DMS114 treated with DMSO at 0.1 percent for 48 hours (cell line): ENCODE results near the gene MXI1.
A peak's percentile ranks its signal among the peaks of the same experiment; 100 is the strongest.

ENCODE experiments used
- DNase-seq: peaks from one replicate; lab custom pipeline; 2025; ENCODE audit not compliant: unreplicated experiment; lab: John Stamatoyannopoulos, UW

Gene MXI1

DNA sequence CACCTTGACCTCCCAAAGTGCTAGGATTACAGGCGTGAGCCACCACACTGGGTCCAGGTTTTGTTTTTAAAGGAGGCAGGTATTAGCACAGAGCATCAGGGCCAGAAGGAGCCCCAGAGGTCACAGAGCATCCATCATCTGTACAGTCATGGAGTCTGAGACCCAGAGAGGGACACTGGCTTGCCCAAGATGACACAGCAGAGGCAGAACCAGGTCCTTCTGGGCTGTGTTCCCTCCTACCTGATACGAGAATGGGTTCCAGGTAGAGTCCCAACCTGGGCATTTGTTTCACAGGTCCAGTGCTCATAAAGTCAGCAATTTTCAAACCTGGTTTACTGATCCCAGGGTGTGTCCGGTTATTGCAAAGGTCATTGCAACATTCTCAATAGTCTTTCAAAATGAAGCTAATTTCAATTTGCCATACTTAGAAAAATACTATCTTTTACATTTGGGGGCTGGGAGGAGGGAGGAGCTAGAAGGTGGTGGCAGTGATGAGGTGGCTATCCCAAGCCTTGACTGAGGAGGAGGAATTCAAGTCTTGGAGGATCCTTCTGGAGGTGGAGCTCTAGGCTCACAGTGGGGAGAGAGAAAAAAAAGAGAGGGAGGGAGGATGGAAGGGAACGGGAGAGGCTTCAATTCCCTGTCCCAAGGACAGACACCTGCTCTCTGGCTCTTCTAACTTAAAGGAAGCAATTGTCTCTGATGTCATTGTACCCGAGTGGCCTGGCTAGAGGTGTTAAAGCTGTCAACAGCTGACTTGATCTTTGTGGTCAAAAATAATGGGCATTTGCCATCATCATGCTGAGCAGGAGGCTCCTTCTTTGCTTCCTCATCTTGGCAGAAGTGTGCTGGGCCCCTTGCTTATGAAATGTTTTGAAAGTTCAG, 8.1 kb downstream of the MXI1 start:
- DNase-seq = no peak

DNA sequence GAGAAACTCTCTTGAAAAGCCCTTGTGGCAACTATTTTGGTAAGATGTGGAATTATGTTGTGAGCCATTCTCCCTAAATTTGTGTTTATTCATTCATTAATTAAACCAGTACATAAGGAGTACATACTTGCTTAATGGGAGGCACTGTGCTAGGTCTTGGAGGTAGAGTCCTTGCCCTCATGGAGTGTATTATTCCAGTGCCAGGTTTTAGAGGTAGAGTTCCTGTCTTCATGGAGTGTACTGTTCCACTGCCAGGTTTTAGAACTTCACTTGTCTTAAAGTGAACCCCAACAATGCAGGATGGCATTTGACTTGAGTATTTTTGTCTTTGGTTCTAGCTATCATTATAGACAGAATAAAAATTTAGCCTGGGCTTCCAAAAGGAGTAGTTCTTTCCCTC, 8.8 kb downstream of the MXI1 start:
- DNase-seq = no peak

DNA sequence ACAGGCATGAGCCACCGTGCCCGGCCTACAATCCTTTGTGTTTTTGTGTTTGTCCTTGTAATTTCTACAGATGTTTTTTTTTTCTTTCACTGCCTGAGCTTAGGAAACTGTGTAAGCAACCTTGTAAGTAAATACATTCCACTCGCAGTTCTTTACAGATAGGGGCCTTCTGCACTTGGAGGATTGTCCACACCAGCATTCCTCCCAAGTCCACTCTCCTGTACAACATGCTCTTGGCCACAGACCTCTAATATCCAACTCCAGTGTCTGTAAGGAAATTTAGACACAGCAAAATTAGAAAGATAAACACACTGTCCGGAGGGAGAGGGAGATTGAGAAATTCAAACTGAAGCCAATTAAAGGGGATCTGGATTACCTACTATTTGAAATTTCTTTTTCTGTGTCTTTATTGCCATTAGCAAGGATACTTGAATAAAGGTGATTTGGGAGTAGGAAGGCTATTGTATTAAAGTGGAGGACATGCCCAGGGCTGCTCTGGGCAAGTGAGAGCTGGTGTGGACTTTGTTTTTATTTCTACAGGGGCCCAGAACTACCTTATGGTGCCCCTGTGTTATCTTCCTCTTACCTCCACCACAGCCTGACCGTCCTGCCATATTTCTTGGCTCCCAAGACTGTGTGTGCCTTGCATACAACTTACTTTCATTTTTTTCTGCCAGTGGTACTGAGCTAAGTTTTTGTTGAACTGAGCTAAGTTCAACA, 9.7 kb downstream of the MXI1 start:
- no peak for DNase-seq

DNA sequence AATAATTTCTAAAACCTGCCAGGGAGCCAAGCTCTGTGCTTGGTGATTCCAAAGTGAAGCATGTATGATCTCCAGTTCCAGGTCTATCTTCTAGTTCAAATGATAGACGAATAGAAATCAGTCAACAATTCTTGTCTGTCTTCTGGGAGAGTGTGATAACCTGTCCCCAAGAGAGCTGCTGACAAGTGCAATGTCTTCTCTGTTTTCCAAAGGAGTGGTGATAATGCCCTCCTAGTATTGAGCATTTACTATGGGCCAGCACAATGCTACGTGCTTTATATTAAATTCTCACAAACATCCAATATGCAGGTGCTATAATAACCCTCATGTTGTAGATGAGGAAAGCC, 10.2 kb downstream of the MXI1 start:
- DNase-seq = no peak

DNA sequence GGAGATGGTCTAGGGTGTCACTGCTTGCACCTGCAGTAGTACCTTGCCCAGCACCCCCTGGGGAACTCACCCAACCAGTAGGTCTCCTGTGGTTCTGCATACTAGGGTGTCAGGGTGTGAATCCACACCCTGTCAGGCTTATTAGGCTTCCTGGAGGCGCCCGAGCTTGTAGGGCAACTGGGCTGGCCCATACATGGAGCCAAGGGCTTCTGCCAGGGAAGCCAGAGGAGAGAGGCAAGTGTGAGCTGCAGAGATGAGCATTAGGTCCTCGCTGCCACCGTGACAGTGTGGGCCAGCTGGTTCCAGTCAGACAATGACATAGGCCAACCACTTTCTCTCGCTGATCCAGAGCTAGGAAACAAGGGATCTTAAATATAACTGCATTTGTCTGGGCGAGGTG, 11.2 kb downstream of the MXI1 start:
- no peak for DNase-seq

DNA sequence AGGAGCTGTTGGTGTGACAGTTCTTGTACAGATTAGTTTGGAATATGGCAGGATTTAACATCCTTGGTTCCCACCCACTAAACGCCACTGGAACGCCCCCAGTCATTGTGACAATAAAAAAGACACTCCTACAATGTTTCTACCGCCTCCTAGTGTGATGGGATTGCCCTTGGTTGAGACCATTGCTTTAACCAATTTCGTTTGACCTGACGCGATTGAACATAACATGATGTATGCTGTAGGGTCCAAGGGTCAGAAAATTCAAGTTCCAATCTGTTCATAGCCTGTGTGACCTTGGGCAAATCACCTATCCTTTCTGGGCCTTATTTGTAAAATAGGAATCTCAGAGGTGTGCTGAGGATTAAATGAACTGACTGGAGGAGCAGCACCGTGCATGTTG, 12.5 kb downstream of the MXI1 start:
- no peak for DNase-seq

DNA sequence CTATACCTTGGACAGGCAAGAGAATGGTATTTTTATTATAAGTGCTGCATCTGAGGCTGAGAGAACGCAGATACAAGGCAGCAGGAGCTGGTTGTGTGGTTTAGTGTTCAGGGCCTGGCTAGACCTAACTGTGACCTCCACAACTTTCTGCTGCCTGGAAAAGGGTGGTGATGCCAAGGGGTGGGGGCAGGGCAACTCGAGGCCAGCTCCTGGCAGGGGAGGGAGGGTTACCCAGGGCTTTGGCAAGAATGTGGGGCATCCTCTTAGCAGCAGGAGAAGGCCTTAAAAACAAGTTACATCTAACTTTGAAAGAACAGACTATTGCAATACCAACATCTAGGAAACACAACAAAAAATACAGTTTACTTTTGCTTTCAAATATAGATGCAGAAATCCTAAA, 13.0 kb downstream of the MXI1 start:
- no peak for DNase-seq

DNA sequence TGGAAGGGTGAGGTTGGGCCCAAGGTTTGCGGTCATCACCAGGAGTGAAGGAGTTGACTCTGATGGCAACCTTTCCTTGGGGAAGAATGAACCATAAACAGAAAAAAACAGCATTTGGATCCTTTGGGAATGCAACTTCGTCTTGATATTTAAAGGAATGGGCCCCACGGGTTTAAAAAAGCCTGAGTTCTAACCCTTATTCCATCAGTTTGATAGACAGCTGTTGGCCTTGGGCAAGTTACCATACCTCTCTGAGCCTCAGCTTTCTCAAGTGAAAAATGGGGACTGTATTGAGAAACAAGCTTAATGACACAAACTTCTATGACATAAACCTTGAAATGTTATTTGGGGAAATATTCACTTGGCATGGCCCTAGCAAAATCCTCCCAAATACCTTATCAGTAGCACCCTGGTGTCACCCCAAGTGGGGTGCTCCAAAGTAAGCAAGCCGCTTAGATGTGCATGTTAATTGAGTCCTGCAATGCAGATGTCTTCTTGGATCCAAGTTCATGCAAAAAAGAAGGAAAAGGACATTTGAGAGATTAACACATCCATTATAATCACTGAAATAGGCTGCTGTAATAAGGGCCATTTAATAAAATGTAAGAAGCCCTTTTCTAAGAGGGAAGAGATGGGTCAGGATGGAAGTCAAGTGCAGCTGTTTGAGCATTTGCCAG, 13.8 kb downstream of the MXI1 start:
- DNase-seq = no peak

DNA sequence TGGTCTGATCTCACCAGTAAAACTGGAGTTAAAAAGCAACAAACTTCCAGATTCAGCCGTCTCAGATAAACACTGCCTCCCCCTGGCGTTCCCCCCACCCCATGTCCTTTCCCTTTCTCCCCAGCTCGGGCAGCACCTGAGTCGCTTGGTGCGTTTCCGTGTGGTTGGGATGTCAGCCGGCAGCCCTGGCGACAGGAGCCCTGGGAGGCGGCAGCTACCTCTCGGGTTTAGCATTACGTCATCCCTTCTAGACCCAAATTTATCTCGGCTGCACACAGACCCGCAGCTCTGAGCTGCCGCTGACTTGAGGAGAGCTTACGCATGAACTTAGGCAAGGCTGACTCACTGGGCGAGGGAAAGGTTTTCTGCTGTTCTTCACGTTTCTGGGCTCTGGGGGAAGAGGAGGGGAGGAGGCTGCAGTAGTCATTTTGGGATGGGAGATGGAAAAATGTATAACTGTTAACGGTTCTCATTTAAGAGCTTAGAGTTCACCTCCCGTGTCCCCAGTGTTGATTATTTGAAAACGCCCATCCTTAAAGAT, 14.4 kb downstream of the MXI1 start:
- no peak for DNase-seq

DNA sequence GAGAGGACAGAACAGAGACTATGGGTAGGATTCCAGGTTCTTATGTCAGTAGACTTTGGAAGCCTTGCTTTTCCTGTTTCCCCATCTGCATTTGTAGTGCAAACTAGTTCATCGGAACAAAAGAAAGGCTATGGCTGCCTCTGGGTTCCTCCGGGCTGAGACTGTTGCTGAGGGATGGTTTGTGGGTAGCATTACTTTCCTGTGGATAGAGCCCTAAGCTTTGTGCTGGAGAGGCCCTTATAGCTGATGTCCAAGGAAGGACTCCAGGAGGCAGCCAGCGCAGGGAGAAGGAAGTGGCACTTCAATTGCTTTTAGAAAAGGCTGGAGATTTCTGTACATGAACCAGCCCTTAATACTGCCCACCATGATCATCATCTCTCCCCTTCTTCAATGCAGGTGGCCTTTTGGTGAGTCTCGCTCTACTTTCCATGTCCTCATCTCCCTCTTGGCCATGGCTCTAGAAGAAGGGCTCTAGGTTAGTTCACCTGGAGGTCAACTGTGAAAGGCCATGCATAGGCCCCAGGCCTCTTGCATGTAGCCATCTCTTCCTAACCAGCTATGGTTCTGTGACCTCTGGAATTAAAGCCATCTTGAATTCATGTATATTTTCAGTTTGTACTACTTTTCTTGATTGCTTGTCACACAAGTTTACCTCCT, 15.4 kb downstream of the MXI1 start:
- DNase-seq = no peak

DNA sequence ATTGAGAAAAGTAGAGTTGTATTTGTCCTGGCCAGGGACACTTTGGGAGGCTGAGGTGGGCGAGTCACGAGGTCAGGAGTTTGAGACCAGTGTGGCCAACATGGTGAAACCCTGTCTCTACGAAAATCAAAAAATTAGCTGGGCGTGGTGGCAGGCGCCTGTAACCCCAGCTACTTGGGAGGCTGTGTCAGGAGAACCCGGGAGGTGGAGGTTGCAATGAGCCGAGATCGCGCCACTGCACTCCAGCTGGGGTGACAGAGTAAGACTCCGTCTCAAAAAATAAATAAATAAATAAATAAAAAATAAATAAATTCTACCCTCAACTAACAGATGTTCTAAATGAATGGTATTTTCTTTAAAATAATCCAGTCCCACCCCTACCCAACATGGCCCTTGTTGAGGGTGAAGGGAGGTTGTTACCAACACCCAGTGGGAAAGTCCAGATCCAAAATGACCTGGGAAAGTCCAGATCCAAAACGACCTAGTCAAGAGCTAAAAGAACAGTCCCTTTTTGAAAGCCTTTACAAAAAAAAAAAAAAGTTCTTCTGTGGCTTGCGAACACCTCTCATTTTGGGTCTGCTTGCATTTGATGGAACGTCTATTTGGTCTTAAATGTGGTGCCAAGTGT, 16.0 kb downstream of the MXI1 start:
- DNase-seq = no peak

DNA sequence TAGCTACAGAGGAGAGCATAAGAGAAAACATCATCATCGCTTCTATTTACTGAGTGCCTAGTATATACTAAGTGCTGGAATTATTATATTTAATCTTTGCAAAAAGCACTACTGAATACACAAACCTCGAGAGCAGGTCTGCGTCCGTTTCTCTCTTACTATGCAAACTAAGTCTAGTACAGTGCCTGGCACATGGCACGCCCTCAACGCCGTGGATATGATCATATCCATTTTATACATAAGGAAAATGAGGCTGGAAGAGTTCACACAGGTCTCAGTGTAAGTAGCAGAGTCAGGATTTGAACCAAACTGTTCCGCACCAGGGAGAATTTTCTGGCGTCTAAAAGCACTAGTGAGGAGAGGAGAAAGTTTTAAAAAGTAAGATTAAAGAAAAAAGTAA, 17.6 kb downstream of the MXI1 start:
- no peak for DNase-seq

DNA sequence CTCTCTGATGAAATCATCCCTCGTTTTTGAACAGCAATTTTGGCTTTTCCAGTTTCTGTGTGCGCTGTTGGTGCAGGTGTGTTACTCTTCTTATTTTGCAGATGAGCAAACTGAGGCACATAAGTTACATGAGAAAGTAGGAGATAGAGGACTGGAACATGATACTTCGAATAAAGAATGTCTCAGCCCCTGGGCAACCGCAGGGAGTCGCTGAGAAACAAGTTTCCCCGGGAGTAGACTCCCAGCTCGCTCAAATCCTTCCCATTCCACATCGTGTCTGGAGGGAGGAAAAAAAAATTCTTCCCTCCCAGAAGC, 18.0 kb downstream of the MXI1 start:
- DNase-seq = no peak

DNA sequence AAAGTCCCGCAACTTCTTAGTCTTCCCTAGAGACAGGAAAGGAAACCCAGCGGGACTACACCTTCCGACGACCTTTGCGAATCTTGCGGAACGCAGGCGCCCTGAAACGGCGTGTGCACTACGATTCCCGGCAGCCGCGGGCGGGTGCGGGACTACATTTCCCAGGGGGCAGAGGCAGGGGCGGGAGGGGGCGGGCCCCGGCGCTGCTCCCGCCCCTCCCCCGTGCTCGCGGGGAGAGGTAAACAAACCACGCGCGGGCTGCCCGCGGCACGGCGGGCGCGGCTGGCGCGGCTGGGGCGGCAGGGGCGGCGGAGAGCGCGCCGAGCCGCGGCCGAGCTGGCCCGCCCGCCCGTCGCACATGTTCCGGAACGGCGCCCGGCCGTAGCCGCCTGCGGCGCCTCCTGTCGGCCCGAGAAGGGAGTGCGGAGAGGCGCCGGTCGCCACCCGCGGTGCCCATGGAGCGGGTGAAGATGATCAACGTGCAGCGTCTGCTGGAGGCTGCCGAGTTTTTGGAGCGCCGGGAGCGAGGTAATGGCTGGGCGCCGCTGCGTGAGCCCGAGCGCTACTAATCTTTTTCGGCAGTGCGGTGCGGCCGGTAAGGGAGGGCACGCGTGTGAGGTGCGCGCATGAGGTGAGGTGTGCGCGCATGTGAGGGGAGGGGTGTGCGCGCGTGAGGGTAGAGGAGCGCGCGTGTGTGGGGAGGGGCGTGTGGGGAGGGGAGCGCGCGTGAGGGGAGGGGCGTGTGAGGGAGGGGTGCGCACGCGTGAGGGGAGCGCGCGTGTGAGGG, 18.5 kb downstream of the MXI1 start:
- DNase-seq = peak; percentile 93

DNA sequence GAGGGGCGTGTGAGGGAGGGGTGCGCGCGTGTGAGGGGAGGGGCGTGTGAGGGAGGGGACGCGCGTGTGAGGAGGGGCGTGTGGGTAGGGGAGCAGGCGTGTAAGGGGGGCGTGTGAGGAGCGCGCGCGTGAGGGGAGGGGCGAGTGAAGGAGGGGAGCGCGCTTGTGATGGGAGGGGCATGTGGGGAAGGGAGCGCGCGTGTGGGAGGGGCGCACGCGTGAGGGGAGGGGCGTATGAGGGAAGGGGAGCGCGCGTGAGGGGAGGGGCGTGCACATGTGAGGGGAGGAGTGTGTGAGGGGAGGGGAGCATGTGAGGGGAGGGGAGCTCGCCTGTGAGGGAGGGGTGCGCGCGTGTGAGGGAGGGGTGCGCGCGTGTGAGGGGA, 19.1 kb downstream of the MXI1 start:
- peak; percentile 78 for DNase-seq

DNA sequence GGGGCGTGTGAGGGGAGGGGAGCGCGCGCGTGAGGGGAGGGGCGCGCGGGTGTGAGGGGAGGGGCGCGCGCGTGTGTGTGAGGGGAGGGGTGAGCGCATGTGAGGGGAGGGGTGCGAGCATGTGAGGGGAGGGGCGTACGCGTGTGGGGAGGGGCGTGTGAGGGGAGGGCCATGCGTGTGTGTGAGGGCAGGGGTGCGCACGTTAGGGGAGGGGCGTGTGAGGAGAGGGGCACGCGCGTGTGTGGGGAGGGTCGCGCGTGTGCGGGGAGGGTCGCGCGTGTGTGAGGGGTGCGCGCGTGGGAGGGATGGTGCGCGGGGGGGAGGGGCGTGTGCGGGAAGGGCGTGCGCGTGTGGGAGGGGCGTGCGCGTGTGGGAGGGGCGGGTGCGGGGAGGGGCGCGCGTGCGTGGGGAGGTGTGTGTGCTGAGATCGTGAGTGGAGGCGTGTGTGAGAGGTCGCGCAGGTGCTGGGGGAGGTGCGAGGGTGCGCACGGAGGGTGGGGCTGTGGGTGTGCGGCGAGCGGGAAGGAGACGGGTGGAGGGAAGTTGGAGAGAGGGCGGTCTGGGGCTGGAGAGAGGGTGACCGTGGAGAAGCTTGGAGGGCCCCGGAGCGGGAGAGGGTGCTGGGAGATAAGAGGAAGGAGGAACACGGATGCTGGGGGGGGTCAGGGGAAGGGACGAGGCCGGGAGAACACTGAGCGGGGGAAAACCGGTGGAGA, 19.7 kb downstream of the MXI1 start:
- peak; percentile 73 for DNase-seq

DNA sequence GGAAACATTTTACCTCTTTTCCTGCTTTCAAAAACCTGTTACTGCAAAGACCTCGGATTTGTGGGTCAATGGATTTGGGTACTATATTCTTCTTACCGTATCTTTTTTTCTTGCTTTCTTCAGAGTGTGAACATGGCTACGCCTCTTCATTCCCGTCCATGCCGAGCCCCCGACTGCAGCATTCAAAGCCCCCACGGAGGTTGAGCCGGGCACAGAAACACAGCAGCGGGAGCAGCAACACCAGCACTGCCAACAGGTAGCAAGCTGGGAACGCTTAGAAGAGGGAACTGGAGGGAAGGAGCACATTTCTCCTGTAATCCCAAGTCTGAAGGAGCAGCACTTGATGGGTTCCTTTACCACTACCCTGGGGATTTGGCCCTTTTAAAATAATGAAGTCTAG, 20.7 kb downstream of the MXI1 start:
- no peak for DNase-seq

DNA sequence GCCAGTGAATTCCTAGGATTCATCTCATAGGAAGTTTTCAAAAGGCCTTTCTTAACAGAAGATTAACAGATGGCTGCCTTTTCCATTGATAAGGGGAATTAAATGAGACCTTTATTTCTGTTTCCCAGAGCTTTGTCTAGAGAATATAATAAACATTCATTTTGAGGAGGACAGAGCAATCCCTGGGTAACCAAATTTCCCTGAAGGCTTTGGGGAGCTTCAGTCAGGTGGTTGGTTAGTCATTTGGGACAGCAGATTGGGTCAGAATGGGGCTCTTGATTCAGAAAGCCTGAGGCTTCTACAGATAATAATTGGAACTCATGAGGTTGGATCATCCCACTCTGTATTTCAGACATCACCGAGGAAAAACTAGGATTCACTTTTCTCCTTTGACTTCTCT, 21.8 kb downstream of the MXI1 start:
- no peak for DNase-seq

DNA sequence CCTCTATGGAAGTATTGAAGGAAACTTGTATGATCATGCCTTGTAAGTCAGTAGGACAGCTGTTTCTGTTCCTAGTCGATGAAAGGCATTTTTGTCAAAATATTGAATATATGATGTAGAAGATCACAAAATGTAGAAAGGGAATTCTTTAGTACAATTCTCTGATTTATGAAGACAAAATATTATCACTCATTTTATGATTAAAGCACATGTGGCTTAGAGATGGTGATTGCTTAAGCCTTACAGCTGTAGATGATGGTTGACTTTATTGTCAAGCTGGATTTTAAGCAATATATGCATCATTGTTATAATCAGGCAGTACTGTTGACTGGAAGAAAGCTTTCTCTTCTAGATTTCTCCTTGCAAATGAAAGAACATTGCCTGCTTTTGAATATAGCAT, 26.4 kb downstream of the MXI1 start:
- DNase-seq = no peak
